ENCODE data around the gene SLC16A1.

SLC16A1 gene

DNA sequence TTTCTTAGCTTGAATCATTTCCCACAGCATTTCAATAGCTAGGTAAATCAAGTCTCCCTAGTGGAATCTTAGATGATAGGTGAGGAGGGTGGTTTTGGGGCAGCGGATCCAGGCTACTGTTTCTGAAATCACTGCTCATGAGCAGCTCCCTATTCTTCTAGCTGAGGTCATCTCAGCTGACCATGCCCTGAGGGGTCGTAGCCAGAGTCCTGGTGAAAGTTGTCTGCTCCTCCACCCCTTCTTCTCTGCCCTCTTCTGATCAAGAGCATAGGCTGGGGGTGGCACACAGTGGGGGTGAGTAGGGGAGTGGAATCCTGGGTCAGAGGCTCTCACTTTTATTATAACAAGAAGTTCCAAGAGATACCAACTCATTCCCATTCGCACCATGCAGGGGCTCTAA is 76.2 kb downstream of the SLC16A1 start:
- no peak for TF ChIP-seq SPI1 (IDR thresholded peaks at IDR 0.05; ENCODE audit: low read depth, low read length)
- FAIRE-seq (no peak), DNase-seq (ENCODE audit: insufficient read length, low spot score) (no peak)

DNA sequence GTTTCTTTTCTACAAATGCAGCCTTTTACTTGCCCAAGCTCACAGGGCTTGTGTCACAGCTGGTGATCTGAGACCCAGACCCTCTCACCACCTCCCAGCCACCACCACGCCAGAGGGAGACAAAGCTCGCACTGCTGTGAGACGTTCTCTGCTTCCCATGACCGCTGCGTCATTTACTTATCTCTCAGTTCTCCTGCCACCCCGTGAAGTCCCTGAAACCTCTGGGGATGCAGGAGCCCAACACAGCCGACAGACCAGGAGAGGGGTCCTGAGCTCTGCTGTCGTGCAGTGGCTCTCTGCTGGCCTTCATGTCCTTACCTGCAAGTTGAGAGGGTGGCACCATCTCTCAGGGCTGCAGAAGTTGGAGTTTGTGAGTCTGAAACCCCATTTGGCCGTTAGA is 77.7 kb downstream of the SLC16A1 start:
- DNase-seq (ENCODE audit: insufficient read length, low spot score) (no peak), FAIRE-seq (no peak)
- no peak for TF ChIP-seq TAF1 (IDR thresholded peaks at IDR 0.05; ENCODE audit: low read depth, low read length)
- TF ChIP-seq POLR2AphosphoS5 (IDR thresholded peaks at IDR 0.05; ENCODE audit: low read depth, low read length), result no peak
- TF ChIP-seq SPI1 (IDR thresholded peaks at IDR 0.05; ENCODE audit: low read depth, low read length), result no peak
- TF ChIP-seq PAX5 (IDR thresholded peaks at IDR 0.05; ENCODE audit: insufficient read depth, low read length, severe bottlenecking), result no peak
- no peak for TF ChIP-seq POLR2A (IDR thresholded peaks at IDR 0.05; ENCODE audit: low read depth, low read length)

GRCh38 chr1:112877750-112878149 is 78.2 kb downstream of the SLC16A1 start:
- DNase-seq (ENCODE audit: insufficient read length, low spot score), result no peak
- no peak for TF ChIP-seq POLR2A (IDR thresholded peaks at IDR 0.05; ENCODE audit: low read depth, low read length)
- no peak for TF ChIP-seq POU2F2 (IDR thresholded peaks at IDR 0.05; ENCODE audit: low read depth, low read length)
- TF ChIP-seq POLR2AphosphoS5 (IDR thresholded peaks at IDR 0.05; ENCODE audit: low read depth, low read length), result no peak
- TF ChIP-seq PAX5 (IDR thresholded peaks at IDR 0.05; ENCODE audit: insufficient read depth, low read length, severe bottlenecking), result no peak
- no peak for TF ChIP-seq SPI1 (IDR thresholded peaks at IDR 0.05; ENCODE audit: low read depth, low read length)
- no peak for TF ChIP-seq TAF1 (IDR thresholded peaks at IDR 0.05; ENCODE audit: low read depth, low read length)
- FAIRE-seq, result no peak

- FAIRE-seq, result no peak
- TF ChIP-seq SPI1 (IDR thresholded peaks at IDR 0.05; ENCODE audit: low read depth, low read length) (no peak), POLR2A (IDR thresholded peaks at IDR 0.05; ENCODE audit: low read depth, low read length) (no peak), PAX5 (IDR thresholded peaks at IDR 0.05; ENCODE audit: insufficient read depth, low read length, severe bottlenecking) (no peak), POU2F2 (IDR thresholded peaks at IDR 0.05; ENCODE audit: low read depth, low read length) (no peak), TAF1 (IDR thresholded peaks at IDR 0.05; ENCODE audit: low read depth, low read length) (no peak), POLR2AphosphoS5 (IDR thresholded peaks at IDR 0.05; ENCODE audit: low read depth, low read length) (no peak)
These were observed 79.7 kb downstream of the SLC16A1 start for GRCh38 chr1:112876315-112876714.

DNA sequence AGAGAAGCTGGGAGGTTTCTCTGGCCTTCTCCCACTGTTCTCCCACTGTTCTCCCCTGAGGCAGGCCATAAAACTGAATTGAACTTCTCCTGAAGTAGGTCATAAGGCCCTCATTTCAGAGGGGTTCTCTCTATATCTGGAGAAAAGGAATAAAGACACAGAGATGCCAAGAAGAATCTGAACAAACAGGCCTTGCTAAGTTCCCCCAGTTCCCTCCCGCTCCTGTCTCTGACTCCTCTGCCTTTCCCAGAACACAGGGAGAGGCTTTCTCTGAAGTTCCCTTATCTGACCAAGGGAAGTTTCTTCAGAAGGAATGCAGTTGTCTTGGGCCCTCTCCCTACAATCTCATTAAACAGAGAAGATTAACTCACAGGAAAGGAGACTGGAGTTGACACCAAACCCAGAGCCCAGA is 83.4 kb downstream of the SLC16A1 start:
- TF ChIP-seq PAX5 (IDR thresholded peaks at IDR 0.05; ENCODE audit: insufficient read depth, low read length, severe bottlenecking) (no peak), POLR2AphosphoS5 (IDR thresholded peaks at IDR 0.05; ENCODE audit: low read depth, low read length) (no peak)
- FAIRE-seq (no peak), DNase-seq (ENCODE audit: insufficient read length, low spot score) (no peak)

More at GRCh38 chr1:112876315-112876714, 79.7 kb downstream of the SLC16A1 start:
- no peak for DNase-seq (ENCODE audit: insufficient read length, low spot score)

DNA sequence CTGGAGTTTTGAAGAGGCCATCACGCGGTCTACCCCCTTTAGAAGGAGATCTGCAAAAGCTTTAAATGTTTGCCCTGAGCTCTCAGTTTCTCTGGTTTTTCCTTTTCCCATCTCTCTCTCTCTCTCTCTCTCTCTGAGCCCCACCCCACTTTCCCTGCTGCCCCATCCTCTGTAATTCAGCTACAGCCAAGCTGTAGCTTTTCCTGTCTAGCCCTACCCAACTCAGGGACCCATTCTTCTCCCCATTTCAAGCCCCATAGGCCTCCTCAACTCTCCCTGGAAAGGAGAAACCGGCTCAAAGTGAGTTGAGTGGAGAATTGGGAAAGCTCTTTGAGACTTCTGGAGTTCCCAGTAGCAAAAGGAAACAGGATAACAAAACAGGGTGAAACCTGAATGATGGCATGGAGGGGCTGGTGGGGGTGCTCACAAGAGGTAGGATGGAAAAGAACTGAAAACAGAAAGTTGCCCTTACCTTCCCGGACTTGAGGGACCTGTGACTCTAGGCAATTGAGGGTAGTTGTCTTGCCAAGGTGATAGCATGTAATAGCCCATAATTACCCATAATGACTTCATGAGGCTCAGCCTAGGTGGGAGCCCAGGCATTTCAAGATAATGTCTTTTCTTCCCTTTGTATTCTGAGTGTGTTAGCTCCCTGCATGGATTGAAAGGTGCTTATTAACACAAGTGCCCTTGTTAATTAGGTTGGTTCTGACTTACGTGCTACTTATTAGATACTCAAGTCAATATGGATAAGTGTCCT is 84.9 kb downstream of the SLC16A1 start:
- DNase-seq (ENCODE audit: insufficient read length, low spot score), result no peak
- no peak for TF ChIP-seq SPI1 (IDR thresholded peaks at IDR 0.05; ENCODE audit: low read depth, low read length)
- TF ChIP-seq POLR2AphosphoS5 (IDR thresholded peaks at IDR 0.05; ENCODE audit: low read depth, low read length), result no peak
- no peak for TF ChIP-seq PAX5 (IDR thresholded peaks at IDR 0.05; ENCODE audit: insufficient read depth, low read length, severe bottlenecking)
- no peak for TF ChIP-seq POLR2A (IDR thresholded peaks at IDR 0.05; ENCODE audit: low read depth, low read length)
- no peak for TF ChIP-seq TAF1 (IDR thresholded peaks at IDR 0.05; ENCODE audit: low read depth, low read length)
- TF ChIP-seq POU2F2 (IDR thresholded peaks at IDR 0.05; ENCODE audit: low read depth, low read length), result no peak
- no peak for FAIRE-seq

DNA sequence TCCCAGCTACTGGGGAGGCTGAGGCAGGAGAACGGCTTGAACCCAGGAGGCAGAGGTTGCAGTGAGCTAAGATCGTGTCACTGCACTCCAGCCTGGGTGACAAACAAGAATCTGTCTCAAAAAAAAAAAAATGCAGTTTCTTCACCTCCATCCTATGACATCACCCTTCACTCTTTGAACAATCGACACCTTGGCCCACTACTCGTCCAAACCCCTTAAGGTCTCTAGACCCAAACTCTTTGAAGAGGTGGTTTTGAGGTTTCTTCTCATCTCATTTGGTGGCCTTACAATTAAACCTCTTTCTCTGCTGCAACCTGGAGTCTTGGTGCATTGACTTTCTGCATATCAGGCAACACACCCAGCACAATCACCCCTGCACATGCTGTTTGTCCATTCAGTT is 86.1 kb downstream of the SLC16A1 start:
- DNase-seq (ENCODE audit: insufficient read length, low spot score), result no peak
- no peak for FAIRE-seq
- TF ChIP-seq SPI1 (IDR thresholded peaks at IDR 0.05; ENCODE audit: low read depth, low read length), result no peak
- no peak for TF ChIP-seq POLR2A (IDR thresholded peaks at IDR 0.05; ENCODE audit: low read depth, low read length)

- TF ChIP-seq POLR2AphosphoS5 (IDR thresholded peaks at IDR 0.05; ENCODE audit: low read depth, low read length) (no peak), SPI1 (IDR thresholded peaks at IDR 0.05; ENCODE audit: low read depth, low read length) (no peak)
- FAIRE-seq, result no peak
- DNase-seq (ENCODE audit: insufficient read length, low spot score), result no peak
These were observed 87.8 kb downstream of the SLC16A1 start for GRCh38 chr1:112868191-112868590.

- FAIRE-seq (no peak), DNase-seq (ENCODE audit: insufficient read length, low spot score) (no peak)
- TF ChIP-seq POLR2AphosphoS5 (IDR thresholded peaks at IDR 0.05; ENCODE audit: low read depth, low read length), result no peak
- TF ChIP-seq SPI1 (IDR thresholded peaks at IDR 0.05; ENCODE audit: low read depth, low read length), result no peak
- TF ChIP-seq TAF1 (IDR thresholded peaks at IDR 0.05; ENCODE audit: low read depth, low read length), result no peak
- no peak for TF ChIP-seq POU2F2 (IDR thresholded peaks at IDR 0.05; ENCODE audit: low read depth, low read length)
- TF ChIP-seq POLR2A (IDR thresholded peaks at IDR 0.05; ENCODE audit: low read depth, low read length), result no peak
These were observed 89.0 kb downstream of the SLC16A1 start for GRCh38 chr1:112866981-112867380.

DNA sequence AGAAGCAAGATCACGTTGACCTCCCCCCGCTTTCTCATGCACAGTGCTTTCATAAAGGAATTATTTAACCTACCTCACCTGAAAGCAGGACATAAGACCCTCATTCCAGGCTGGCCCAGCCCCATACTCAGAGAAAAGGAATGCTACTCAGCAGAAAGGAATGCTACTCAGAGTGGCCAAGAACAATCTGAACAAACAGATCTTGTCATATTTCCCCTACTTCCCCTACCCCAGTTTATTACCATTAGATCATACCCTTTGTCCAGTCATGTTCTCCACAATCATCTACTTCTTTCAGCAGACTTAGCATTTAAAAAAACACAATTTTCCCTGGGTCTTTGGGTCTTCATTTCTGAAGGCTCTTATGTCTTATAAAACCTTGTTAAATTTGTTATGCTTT is 89.8 kb downstream of the SLC16A1 start:
- FAIRE-seq, result no peak
- DNase-seq (ENCODE audit: insufficient read length, low spot score), result no peak
- TF ChIP-seq POLR2AphosphoS5 (IDR thresholded peaks at IDR 0.05; ENCODE audit: low read depth, low read length), result no peak
- no peak for TF ChIP-seq PAX5 (IDR thresholded peaks at IDR 0.05; ENCODE audit: insufficient read depth, low read length, severe bottlenecking)
- no peak for TF ChIP-seq TAF1 (IDR thresholded peaks at IDR 0.05; ENCODE audit: low read depth, low read length)
- no peak for TF ChIP-seq SPI1 (IDR thresholded peaks at IDR 0.05; ENCODE audit: low read depth, low read length)
- no peak for TF ChIP-seq POU2F2 (IDR thresholded peaks at IDR 0.05; ENCODE audit: low read depth, low read length)
- TF ChIP-seq POLR2A (IDR thresholded peaks at IDR 0.05; ENCODE audit: low read depth, low read length), result no peak

Data from GM12891 (cell line).